HuH-7 (cell line): Measurements from ENCODE around the gene SH3RF2.
"Not testable (repeated sequence)": the region's sequence is repeated elsewhere in the genome, so short reads cannot be mapped to it uniquely, and the experiment has no call there.

Experiments used
- DNase-seq: peaks from one replicate; pipeline ENCODE4 v3.0.0; 2011; ENCODE audit warnings: low spot score

Gene SH3RF2

GRCh38 chr5:146084376-146084775 lies 148.0 kb downstream of the SH3RF2 start:
- no peak for DNase-seq

DNA sequence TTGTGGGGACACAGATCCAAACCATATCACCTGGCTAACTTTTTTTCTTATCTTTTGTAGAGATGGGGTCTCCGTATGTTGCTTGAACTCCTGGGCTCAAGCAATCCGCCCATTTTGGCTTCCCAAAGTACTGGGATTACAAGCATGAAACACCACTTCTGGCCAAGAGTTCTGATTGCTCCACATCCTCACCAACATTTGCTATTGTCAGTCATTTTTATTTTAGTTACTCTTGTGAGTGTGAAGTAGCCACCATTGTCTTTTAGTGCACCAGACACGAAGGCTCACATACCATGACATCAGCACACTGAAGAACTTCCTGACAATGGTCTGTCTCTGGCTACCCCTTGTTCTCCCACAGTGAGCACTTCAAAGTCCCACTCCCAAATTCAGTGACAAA lies 151.7 kb downstream of the SH3RF2 start:
- DNase-seq, result no peak

DNA sequence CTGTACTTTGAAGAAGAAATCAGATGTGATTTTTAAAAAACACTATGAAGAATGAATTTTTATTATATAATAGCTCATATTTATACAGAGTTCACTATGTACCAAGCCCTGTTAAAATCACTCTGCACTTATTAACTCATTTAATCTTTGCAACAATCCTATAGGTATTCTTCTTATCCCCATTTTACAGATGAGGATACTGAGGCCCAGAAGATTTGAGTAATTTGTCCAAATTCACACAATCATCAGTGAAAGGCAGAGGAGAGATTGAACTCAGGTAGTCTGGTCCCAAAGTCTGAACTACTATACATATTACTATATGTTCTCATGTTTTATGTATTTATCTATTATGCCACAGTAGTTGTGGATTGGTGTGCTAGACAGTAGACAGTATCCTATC lies 152.9 kb downstream of the SH3RF2 start:
- DNase-seq, result no peak

- no peak for DNase-seq
These were observed 155.5 kb downstream of the SH3RF2 start for GRCh38 chr5:146091881-146092280.

DNA sequence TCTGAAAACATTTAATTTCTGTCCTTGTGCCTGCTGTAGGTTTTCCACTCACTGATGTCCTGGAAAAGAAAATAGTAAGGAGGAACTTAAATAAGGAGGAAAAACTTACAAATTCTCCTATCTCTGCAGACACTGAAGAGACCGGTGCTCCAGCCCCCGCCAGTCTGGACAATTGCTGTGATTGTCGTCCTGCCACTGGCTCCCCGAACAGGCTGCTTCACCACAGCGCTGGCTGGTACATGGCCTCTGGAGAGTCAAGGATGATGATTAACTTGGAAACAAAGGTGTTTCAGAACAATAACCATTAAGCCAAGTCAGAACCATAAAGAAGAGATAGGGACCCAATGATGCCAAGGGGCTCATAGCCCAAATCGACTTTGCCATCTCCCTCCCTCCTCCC lies 161.7 kb downstream of the SH3RF2 start:
- no peak for DNase-seq

DNA sequence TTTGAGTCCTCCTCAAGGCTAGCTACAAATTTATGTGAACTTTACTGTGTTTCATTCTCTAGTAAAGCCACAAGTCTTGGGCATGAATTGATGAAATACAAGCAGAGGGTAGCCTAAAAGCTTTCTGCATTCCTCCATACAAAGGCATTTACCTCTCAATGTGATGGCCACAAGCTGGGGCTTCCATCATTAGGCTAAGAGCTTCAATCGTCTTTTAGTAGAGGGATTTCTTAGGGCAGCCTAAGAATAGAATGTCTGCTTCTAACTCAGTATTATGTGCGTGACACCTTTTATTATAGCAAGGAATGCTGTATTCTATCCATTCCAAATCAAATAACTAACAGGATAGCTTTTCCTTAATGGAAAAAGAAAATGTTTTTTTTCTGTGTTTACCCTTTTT lies 165.3 kb downstream of the SH3RF2 start:
- no peak for DNase-seq

DNA sequence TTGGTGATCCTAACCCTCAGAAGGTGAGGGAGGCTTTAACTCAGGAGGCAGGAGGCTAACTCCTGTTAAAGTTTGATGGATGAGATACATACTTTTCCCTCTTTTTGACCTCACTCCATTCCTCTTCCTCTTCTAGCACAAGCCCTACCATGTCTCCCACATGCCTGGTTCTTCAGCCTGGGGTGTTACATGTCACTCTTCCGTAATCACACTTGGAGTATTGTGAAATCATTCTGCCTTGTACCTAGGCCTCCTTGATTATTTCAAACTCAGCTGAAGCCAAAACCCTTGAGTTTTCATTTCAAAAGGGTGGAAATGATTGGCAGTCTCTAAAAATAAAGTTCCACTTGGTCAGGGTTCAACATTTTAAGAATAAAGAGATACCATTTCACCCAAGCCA lies 167.2 kb downstream of the SH3RF2 start:
- DNase-seq, result no peak

GRCh38 chr5:146105477-146105876 lies 169.1 kb downstream of the SH3RF2 start, which contains the start of gene PLAC8L1:
Gene PLAC8L1, minus strand, starts transcription at chr5:146105577. Its CDS starts 1,266 bp downstream, at chr5:146104311.
- DNase-seq, result no peak

DNA sequence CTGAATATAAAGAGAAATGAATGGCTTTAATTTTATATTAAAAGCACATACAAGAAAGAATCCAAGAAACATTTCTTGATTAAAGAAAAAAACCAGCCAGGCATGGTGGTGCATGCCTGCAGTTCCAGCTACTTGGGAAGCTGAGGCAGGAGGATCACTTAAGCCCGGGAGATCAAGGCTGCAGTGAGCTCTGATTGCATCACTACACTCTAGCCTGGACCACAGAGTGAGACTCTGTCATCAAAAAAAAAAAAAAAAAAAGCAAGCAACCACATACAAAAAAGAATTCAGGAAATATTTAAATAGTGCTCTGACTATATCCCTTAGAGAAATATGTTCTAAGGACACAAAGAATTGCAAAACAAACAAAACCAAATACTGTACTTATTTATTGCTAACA lies 171.5 kb downstream of the SH3RF2 start:
- no peak for DNase-seq

GRCh38 chr5:146108870-146109269 lies 172.5 kb downstream of the SH3RF2 start:
- DNase-seq, result not testable (repeated sequence)

GRCh38 chr5:146109379-146109778 lies 173.0 kb downstream of the SH3RF2 start:
- no peak for DNase-seq

DNA sequence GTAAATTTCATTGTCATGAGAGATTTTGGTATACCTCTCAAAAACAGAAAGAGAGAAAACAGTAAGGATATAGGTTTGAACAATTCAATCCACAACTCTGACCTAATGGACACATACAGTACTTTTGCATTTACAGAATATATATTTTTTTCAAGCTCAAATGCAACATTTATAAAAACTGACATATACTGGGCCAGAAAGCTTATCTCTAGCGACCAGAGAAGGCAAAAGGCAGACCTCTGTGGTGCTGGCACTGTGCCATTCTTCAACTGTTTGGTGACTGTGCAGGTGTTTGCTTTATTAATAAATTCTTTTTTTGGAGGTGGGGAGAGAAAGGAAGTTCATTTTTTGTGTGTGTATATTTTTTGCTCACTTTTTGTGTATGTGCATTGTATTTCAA lies 175.0 kb downstream of the SH3RF2 start:
- DNase-seq, result no peak

DNA sequence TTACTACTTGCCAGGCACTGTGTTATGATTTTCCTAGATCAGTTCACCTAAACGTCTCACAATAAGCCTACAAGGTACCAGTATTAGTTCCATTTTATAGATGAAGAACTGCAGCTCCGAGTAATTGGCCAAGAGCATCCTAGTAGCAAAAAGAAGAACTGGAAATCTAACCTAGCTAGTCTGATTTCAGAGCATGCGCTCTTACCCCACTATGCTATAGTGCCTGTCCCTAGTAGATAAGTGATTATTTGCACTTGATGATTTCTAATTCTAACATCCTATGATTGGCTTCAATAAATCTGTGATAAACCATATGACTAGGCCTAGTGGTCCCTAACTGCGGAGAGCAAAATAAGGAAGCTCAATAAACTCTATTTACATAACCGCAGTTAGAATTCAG lies 176.1 kb downstream of the SH3RF2 start:
- no peak for DNase-seq
